SK-N-SH (cell line): ENCODE data around the gene DLL1. TPM values are rescaled to one million over a fixed set of nuclear protein-coding genes. Genes with fewer than 3 reads are reported as not detected.

ENCODE experiments used
- CTCF ChIA-PET: fragments of 300-600, 350-600 bp; formaldehyde crosslinking; extraction: SDS; loops from one replicate; lab custom pipeline; 2021; lab: Yijun Ruan, JAX
- POLR2A ChIA-PET: fragments of 350-600 bp; sonication (Branson Sonifier 250); formaldehyde crosslinking; extraction: SDS; loops from one replicate; lab custom pipeline; 2020; ENCODE audit warnings: antibody characterized with exemption, inconsistent platforms; lab: Yijun Ruan, JAX
- DNase-seq: peaks from one replicate; pipeline ENCODE4 v3.0.0; 2012
- H2AFZ ChIP-seq: fragments of 200-600 bp; sonication (generic); 2 replicates; pipeline ENCODE4 v1.8.1; 2016; ENCODE audit warnings: antibody characterized with exemption, mild to moderate bottlenecking, low read depth
- H3F3A ChIP-seq: fragments of 200-600 bp; sonication (generic); replicated peaks from 2 replicates; pipeline ENCODE3; 2016; ENCODE audit warnings: antibody characterized with exemption, mild to moderate bottlenecking; ENCODE audit not compliant: insufficient read depth
- H3K27ac ChIP-seq, 2 experiments: fragments of 200-500 bp in 1 of 2; fragments of 200-600 bp in 1 of 2; sonication (Bioruptor generic) in 1 of 2; sonication (generic), shearing (Covaris generic) in 1 of 2; 2 replicates each; pipeline versions ENCODE4 v1.5.1 to v1.6.1; 2014 to 2016; ENCODE audit warnings: low read depth in 2 of 2, inconsistent platforms in 1 of 2, low read length in 1 of 2, mild to moderate bottlenecking in 1 of 2, mixed read lengths in 1 of 2
- H3K27me3 ChIP-seq: fragments of 200-600 bp; sonication (generic), shearing (Covaris generic); 2 replicates; pipeline ENCODE4 v1.6.1; 2016; ENCODE audit warnings: mixed run types; ENCODE audit not compliant: insufficient read depth
- H3K36me3 ChIP-seq, 2 experiments: fragments of 200-500 bp in 1 of 2; fragments of 200-600 bp in 1 of 2; sonication (Bioruptor generic) in 1 of 2; sonication (generic) in 1 of 2; replicated peaks in 1 of 2; 2 replicates each; pipeline versions ENCODE3 to v1.5.1; 2014 to 2016; ENCODE audit warnings: low read length in 1 of 2, mild to moderate bottlenecking in 1 of 2; ENCODE audit not compliant: insufficient read depth in 2 of 2, control insufficient read depth in 1 of 2
- H3K4me1 ChIP-seq, 2 experiments: fragments of 200-500 bp in 1 of 2; fragments of 200-600 bp in 1 of 2; sonication (Bioruptor generic) in 1 of 2; sonication (generic), shearing (Covaris generic) in 1 of 2; 2 replicates each; pipeline versions ENCODE4 v1.5.1 to v1.6.1; 2014 to 2016; ENCODE audit warnings: low read depth in 1 of 2, low read length in 1 of 2, mixed run types in 1 of 2; ENCODE audit not compliant: insufficient read depth in 2 of 2, control insufficient read depth in 1 of 2
- H3K4me2 ChIP-seq: fragments of 200-600 bp; sonication (generic), shearing (Covaris generic); 2 replicates; pipeline ENCODE4 v1.6.1; 2017; ENCODE audit warnings: mixed run types
- H3K4me3 ChIP-seq, 2 experiments: fragments of 200-500 bp in 1 of 2; fragments of 200-600 bp in 1 of 2; sonication (Bioruptor generic) in 1 of 2; sonication (generic), shearing (Covaris generic) in 1 of 2; 2 replicates each; pipeline versions ENCODE4 v1.5.1 to v1.8.1; 2014 to 2016; ENCODE audit warnings: low read depth in 2 of 2, inconsistent platforms in 1 of 2, low read length in 1 of 2, mild to moderate bottlenecking in 1 of 2, mixed read lengths in 1 of 2, moderate library complexity in 1 of 2
- H3K79me2 ChIP-seq: fragments of 200-600 bp; sonication (generic); 2 replicates; pipeline ENCODE4 v1.8.1; 2017; ENCODE audit warnings: mild to moderate bottlenecking; ENCODE audit not compliant: insufficient read depth
- H3K9ac ChIP-seq: fragments of 200-600 bp; sonication (generic); 2 replicates; pipeline ENCODE4 v1.6.1; 2017; ENCODE audit warnings: mixed run types
- H3K9me2 ChIP-seq: fragments of 200-600 bp; sonication (generic); 2 replicates; pipeline ENCODE4 v1.6.1; 2017; ENCODE audit warnings: mixed run types
- H3K9me3 ChIP-seq: fragments of 200-600 bp; sonication (generic); 2 replicates; pipeline ENCODE4 v1.6.1; 2017; ENCODE audit warnings: mixed run types, mild to moderate bottlenecking, moderate library complexity
- H4K20me1 ChIP-seq: fragments of 200-600 bp; sonication (generic); 2 replicates; pipeline ENCODE4 v1.6.1; 2017; ENCODE audit warnings: mild to moderate bottlenecking, mixed run types; ENCODE audit not compliant: insufficient read depth
- CHD2 ChIP-seq: fragments of 150-350 bp; IDR thresholded peaks from 2 replicates; pipeline ENCODE4 v1.6.1; 2018; ENCODE audit warnings: low read length; ENCODE audit not compliant: partially characterized antibody
- EP300 ChIP-seq, 2 experiments: IDR thresholded peaks; 2 replicates each; pipeline versions ENCODE4 v1.4.0 to v1.6.1; 2012; ENCODE audit warnings: borderline replicate concordance in 1 of 2, low read depth in 1 of 2, low read length in 1 of 2
- EZH2phosphoT487 ChIP-seq: fragments of 200-600 bp; sonication (generic); IDR thresholded peaks from 2 replicates; pipeline ENCODE4 v1.6.1; 2017; ENCODE audit warnings: low read depth, mixed run types, mild to moderate bottlenecking, antibody characterized with exemption, moderate library complexity, borderline replicate concordance
- FOXJ3 ChIP-seq: sonication (generic); formaldehyde crosslinking; IDR thresholded peaks from 2 replicates; pipeline ENCODE4 v1.5.1; 2020; ENCODE audit warnings: mild to moderate bottlenecking, missing genetic modification reagents
- FOXM1 ChIP-seq: IDR thresholded peaks from 2 replicates; pipeline ENCODE4 v1.4.0; 2012; ENCODE audit warnings: low read depth, mild to moderate bottlenecking
- GABPA ChIP-seq: IDR thresholded peaks from 2 replicates; pipeline ENCODE4 v1.4.0; 2012; ENCODE audit warnings: low read depth, mild to moderate bottlenecking
- GATA2 ChIP-seq: sonication (generic); formaldehyde crosslinking; IDR thresholded peaks from 2 replicates; pipeline ENCODE4 v1.5.0; 2020; ENCODE audit warnings: mild to moderate bottlenecking, missing genetic modification reagents
- MEF2A ChIP-seq: IDR thresholded peaks from 2 replicates; pipeline ENCODE4 v1.4.0; 2012; ENCODE audit warnings: low read depth, borderline replicate concordance
- MXI1 ChIP-seq: IDR thresholded peaks from 2 replicates; pipeline ENCODE4 v1.6.1; 2012; ENCODE audit warnings: mild to moderate bottlenecking, low read depth, low read length, improper control_type of control experiment
- NFIC ChIP-seq: IDR thresholded peaks from 2 replicates; pipeline ENCODE4 v1.4.0; 2012; ENCODE audit warnings: borderline replicate concordance
- NRF1 ChIP-seq: IDR thresholded peaks from 2 replicates; pipeline ENCODE4 v1.6.1; 2012; ENCODE audit warnings: low read depth, mild to moderate bottlenecking, low read length
- POLR2AphosphoS5 ChIP-seq: IDR thresholded peaks from 2 replicates; pipeline ENCODE4 v1.6.1; 2012; ENCODE audit warnings: low read depth, low read length
- RFX5 ChIP-seq: IDR thresholded peaks from 2 replicates; pipeline ENCODE4 v1.6.1; 2012; ENCODE audit warnings: mild to moderate bottlenecking, improper control_type of control experiment, low read length
- RXRA ChIP-seq: IDR thresholded peaks from 2 replicates; pipeline ENCODE4 v1.4.0; 2012; ENCODE audit warnings: low read depth, mild to moderate bottlenecking, borderline replicate concordance
- SIN3A ChIP-seq: IDR thresholded peaks from 2 replicates; pipeline ENCODE4 v1.6.1; 2012; ENCODE audit warnings: low read depth, mild to moderate bottlenecking, low read length, moderate library complexity, borderline replicate concordance
- TCF12 ChIP-seq: IDR thresholded peaks from 2 replicates; pipeline ENCODE4 v1.4.0; 2012
- YY1 ChIP-seq: IDR thresholded peaks from 2 replicates; pipeline ENCODE4 v1.4.0; 2012; ENCODE audit warnings: low read depth, mild to moderate bottlenecking
- WGBS: methylation state at CpG from one replicate; pipeline ENCODE4 v1.1.6; 2017; ENCODE audit warnings: low lambda C conversion rate; 5-methylcytosine and 5-hydroxymethylcytosine counted together
- polyA plus RNA-seq, 3 experiments: library from polyadenylated mRNA; depleted of rRNA; stranded (reverse); fragments of >200 nt; gene quantifications; 2 replicates each; pipeline ENCODE4 v1.2.3, GENCODE V29; 2012
- TF ChIP-seq, protein P1 (sequence below): IDR thresholded peaks from 2 replicates; pipeline ENCODE4 v1.4.0; 2012; ENCODE audit warnings: low read depth
- TF ChIP-seq, protein P2 (sequence below): fragments of 150-350 bp; IDR thresholded peaks from 2 replicates; pipeline ENCODE4 v1.6.1; 2017; ENCODE audit warnings: antibody characterized with exemption, low read length, low read depth, borderline replicate concordance
- TF ChIP-seq, protein P3 (sequence below): fragments of 150-350 bp; IDR thresholded peaks from 2 replicates; pipeline ENCODE4 v1.6.1; 2016; ENCODE audit warnings: mild to moderate bottlenecking, low read depth, low read length
- TF ChIP-seq, protein P4 (sequence below): IDR thresholded peaks from 2 replicates; pipeline ENCODE4 v1.4.0; 2012; ENCODE audit warnings: low read depth, borderline replicate concordance

DLL1 gene
- polyA plus RNA-seq, 1 of the 3 experiments (the other 2 are of a cell fraction) = 0.25 TPM

DNA sequence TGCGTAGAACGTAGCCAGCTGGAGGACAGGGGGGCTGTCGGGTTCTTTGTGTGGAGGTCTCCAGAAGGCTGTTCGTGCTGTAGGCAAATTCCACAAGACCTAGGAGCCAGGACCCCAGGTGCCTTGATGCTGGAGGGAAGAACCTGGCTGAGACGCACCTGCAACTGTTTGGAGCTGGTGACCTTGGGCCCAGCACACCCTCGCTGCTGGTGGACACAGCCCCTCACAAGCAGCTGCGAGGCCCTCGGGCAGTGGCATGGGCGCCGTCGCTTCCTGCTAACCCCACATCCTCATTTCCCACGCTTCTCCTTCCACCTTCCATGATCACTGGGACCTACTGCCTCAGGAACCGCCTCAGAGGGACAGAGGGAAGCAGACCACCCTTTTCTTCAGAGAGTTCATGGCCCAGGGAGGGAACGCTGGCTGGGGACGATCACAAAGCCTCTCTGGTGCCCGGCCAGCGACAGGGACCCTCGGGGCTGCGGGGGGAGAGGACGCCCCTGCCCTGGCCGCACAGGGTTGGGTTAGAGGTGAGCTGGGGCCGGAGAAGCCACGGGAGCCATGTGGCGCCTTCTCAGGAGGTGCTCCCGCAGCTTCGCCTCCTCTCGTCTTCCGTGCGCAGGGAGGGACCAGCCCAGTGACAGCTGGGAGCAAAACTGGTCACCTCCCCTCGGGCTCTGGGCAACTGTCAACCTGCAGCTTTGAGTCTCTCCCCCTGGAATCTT is 18.4 kb downstream of the DLL1 start:
- Histone ChIP-seq H4K20me1 (no peaks in the 10 kb centered on the region), H3K36me3 (no peaks in the 10 kb centered on the region), H3K4me1 (no peaks in the 10 kb centered on the region), H2AFZ (no peak overlapping the region), H3K27ac (no peak overlapping the region), H3K9me2 (no peaks in the 10 kb centered on the region), H3K79me2 (no peaks in the 10 kb centered on the region), H3K4me3 (no peak overlapping the region), H3K27me3 (no peaks in the 10 kb centered on the region; the same call in 1 of the 2 replicates), H3K4me2 (no peak overlapping the region), H3F3A (no peaks in the 10 kb centered on the region), H3K9ac (no peak overlapping the region), H3K9me3 (no peaks in the 10 kb centered on the region)
- no peak for DNase-seq
- ChIA-PET POLR2A (no interaction called here), CTCF (interaction anchor here (0.8 to 2.1 kb wide), 2 partner anchors 14 to 441 kb away, joined by 3 to 7 read pairs; no protein-coding TSS in a partner anchor)
- WGBS = 64% methylated on average over 23 of the region's 30 CpGs
- no peak for TF ChIP-seq NFIC
- TF ChIP-seq GABPA = no peak
- no peak for TF ChIP-seq TCF12
- TF ChIP-seq FOXJ3 (CRISPR knock-in tag) = no peak
- no peak for TF ChIP-seq FOXM1
- TF ChIP-seq, protein P1, sequence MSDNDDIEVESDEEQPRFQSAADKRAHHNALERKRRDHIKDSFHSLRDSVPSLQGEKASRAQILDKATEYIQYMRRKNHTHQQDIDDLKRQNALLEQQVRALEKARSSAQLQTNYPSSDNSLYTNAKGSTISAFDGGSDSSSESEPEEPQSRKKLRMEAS = no peak
- TF ChIP-seq CHD2 = no peak
- no peak for TF ChIP-seq MEF2A
- TF ChIP-seq, protein P2, sequence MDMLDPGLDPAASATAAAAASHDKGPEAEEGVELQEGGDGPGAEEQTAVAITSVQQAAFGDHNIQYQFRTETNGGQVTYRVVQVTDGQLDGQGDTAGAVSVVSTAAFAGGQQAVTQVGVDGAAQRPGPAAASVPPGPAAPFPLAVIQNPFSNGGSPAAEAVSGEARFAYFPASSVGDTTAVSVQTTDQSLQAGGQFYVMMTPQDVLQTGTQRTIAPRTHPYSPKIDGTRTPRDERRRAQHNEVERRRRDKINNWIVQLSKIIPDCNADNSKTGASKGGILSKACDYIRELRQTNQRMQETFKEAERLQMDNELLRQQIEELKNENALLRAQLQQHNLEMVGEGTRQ = no peak
- TF ChIP-seq RXRA = no peak
- TF ChIP-seq EP300 (IDR thresholded peaks at IDR 0.05; ENCODE audit: borderline replicate concordance in 1 of 2, low read depth in 1 of 2, low read length in 1 of 2) = no peak
- TF ChIP-seq EZH2phosphoT487 = no peak
- TF ChIP-seq RFX5 = no peak

DNA sequence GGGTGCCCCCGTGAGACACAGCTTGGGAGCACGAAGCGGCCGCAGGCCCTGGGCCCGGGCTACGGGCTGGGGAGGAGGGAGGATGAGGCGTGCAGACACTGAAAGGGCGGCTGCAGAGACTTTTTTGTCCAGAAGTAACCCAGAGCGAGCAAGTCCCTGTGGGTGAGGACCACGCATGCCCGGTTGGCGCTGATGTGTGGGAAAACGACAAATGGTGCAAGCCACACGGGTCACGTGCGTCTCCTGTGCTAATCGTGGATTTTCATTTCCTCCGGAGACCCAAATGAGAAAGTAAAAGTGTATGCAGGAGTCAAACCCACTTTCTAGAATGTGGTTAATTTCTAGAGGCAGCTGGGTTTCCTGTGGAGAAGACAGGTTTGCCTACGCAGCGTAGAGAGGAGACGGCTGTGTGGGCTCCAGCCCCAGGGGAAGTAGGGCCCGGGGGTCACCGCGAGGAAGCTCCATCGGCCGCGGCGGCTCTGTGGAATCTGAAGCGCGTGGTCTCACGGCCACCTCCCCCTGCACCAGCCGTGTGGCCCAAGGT is 19.0 kb downstream of the DLL1 start:
- H3K79me2 ChIP-seq = no peaks in the 10 kb centered on the region
- no peak for TF ChIP-seq POLR2AphosphoS5
- no peak for TF ChIP-seq FOXM1
- no peak for TF ChIP-seq RFX5
- TF ChIP-seq, protein P1 = no peak
- TF ChIP-seq MXI1 = no peak
- TF ChIP-seq, protein P3, sequence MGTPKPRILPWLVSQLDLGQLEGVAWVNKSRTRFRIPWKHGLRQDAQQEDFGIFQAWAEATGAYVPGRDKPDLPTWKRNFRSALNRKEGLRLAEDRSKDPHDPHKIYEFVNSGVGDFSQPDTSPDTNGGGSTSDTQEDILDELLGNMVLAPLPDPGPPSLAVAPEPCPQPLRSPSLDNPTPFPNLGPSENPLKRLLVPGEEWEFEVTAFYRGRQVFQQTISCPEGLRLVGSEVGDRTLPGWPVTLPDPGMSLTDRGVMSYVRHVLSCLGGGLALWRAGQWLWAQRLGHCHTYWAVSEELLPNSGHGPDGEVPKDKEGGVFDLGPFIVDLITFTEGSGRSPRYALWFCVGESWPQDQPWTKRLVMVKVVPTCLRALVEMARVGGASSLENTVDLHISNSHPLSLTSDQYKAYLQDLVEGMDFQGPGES = no peak
- TF ChIP-seq, protein P2 = no peak
- TF ChIP-seq, protein P4, sequence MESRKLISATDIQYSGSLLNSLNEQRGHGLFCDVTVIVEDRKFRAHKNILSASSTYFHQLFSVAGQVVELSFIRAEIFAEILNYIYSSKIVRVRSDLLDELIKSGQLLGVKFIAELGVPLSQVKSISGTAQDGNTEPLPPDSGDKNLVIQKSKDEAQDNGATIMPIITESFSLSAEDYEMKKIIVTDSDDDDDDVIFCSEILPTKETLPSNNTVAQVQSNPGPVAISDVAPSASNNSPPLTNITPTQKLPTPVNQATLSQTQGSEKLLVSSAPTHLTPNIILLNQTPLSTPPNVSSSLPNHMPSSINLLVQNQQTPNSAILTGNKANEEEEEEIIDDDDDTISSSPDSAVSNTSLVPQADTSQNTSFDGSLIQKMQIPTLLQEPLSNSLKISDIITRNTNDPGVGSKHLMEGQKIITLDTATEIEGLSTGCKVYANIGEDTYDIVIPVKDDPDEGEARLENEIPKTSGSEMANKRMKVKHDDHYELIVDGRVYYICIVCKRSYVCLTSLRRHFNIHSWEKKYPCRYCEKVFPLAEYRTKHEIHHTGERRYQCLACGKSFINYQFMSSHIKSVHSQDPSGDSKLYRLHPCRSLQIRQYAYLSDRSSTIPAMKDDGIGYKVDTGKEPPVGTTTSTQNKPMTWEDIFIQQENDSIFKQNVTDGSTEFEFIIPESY = no peak
- TF ChIP-seq FOXJ3 (CRISPR knock-in tag) = no peak
- TF ChIP-seq GATA2 (CRISPR knock-in tag) = no peak
- TF ChIP-seq NRF1 = no peak
- no peak for TF ChIP-seq YY1
- TF ChIP-seq SIN3A = no peak

More for the DNA sequence above, 19.0 kb downstream of the DLL1 start:
- Histone ChIP-seq H3K36me3 (no peaks in the 10 kb centered on the region), H3K4me3 (no peak overlapping the region), H3K4me1 (no peaks in the 10 kb centered on the region), H3K27me3 (no peaks in the 10 kb centered on the region; the same call in 1 of the 2 replicates), H3F3A (no peaks in the 10 kb centered on the region), H3K9me2 (no peaks in the 10 kb centered on the region), H2AFZ (no peak overlapping the region), H3K27ac (no peak overlapping the region), H3K4me2 (no peak overlapping the region), H3K9ac (no peak overlapping the region), H4K20me1 (no peaks in the 10 kb centered on the region), H3K9me3 (no peaks in the 10 kb centered on the region)
- ChIA-PET POLR2A (no interaction called here), CTCF (interaction anchor here (0.8 to 2.1 kb wide), 3 partner anchors 11 to 440 kb away, joined by 3 to 7 read pairs (median 3); no protein-coding TSS in a partner anchor)
- DNase-seq = no peak
- WGBS = 75% methylated on average over 31 of the region's 32 CpGs
